HG02885 (cell line): Measurements from ENCODE around the gene STK40.
A peak's percentile ranks its signal among the peaks of the same experiment; 100 is the strongest.

ENCODE experiments used
- ATAC-seq: cut with Tn5 transposase; IDR thresholded peaks from one replicate; pipeline ENCODE4 v1.9.1; 2021; ENCODE audit warnings: mild to moderate bottlenecking; ENCODE audit not compliant: unreplicated experiment, poor library complexity

Gene STK40

DNA sequence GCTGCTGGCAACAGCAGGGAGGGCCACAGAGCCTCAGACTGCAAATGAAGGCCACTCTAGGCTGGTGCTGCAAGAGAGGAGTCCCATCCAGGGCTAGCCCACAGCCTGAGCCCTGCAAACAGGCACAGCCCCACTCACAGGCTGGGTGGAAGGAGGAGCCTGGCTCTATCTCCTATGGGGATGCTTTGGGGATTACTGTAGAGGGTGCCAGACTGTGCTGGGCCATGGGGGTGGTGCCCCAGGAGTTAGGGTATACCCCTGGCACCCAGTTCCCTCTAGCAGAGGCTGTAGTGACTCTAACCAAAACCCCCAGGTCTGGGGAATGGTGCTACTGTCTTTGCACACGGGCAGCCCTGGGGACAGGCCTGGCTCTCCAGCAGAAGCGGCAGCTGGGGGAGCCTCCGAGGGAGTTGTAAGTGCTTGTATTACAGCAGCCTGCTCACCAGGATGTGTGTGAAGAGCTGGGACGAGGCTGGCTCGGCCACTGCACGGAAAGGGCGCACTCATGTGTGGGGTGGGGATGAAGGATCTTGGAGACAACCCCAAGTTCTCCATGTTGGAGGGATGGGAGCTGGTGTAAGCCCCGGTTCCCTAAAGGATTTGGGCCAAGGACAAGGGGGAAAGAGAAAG lies 38.9 kb downstream of the STK40 start:
- ATAC-seq, result no peak

DNA sequence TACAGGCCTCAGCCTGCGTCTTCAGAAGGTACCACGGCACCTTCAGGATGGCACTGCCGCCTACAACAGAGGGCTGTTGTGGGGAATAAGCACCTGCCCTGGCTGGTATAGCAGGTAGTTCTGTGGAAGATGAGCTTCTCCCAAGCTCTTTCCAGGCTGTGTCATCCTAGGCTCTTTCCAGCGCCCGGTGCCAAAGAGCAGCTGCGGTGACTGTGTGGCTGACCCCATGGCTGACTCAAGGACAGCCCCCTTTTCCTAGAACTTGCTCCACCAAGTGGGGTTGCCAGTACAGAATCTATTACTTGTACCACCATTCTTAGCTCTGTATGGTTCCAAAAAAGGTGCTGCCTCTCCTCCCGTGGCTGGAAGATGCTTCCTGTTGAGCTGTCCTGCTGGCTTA lies 40.4 kb downstream of the STK40 start:
- no peak for ATAC-seq

DNA sequence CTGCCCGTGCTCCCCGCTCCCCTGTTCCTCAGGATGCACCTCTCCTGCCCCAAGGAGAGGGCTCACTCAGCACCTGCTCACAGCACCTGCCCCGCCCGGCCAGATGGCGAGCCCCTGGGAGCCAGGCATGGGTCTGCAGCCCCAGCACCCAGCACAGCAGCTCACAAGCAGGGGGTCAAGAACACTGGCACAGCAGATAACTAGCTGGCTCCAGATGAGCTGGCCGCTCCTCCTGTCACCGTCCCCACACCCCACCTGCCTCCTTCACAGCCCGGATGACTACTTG lies 41.4 kb downstream of the STK40 start:
- ATAC-seq, result no peak

DNA sequence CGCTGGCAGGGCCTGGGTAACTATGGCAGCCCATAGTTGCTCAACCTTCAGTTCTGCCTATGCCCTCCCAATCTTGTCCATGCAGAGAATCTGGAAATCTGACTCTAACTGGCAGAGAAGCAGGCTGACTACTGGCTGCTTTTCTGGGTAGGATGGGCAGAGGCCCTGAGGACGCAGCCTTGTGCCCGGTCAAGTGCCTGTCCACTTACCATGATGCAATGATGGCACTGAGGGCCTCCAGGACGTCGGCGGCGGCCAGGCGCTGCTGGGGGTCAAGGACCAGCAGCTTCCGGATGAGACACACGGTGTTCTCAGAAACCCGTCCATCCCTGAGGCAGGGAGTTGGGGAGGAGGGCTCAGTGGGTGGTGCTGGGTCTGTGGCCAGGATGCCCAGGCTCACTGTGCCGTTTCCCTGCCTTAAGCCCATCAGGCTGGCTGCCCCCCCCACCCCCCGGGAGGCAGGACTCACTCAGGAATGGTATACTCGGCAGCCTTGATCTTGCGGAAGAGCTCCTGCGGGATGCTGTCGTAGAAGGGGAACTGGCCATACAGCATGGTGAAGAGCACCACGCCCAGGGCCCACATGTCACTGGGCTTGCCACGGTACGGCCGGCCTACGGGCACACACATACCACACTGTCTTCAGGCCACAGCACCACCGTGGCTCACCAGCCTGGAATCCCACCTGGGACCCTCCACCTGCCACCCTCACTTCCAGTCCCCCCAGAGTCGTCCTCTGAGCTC lies 41.9 kb downstream of the STK40 start:
- ATAC-seq, result no peak

DNA sequence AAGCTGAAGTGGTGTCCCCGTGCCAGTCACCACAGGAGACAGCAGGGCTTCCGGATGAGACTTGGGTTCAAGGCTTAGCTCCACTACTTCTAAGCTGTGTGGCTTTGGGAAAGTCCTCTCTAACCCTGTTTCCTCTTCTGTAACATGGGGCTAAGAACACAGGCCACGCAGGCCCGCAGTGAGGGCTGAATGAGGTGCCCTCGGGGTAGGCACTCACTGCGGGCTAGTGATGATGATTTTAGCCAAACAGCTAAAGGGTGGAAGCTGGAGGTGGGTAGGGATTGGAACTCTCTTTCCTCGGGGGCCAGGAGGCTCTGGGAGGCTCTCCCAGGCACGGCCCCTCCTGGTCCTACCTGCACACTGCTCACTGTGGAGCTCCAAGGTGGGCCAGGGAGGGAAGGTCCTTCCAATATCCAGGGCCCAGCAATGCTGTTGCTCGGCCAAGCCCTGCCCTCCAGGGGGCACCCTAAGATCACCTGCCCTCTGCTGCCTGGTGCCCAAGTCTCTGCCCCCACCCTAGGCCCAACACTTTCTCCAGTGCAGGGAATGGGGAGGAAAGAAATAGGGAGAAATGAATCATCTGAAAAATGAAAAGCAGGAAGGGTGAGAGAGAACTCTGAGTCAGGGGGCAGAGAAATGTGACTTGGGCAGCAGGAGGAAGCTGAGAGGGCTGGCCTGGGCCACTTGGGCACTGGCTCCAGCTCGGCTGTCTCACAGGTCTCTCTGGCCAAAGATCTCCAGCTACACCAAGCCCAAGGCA lies 43.1 kb downstream of the STK40 start:
- no peak for ATAC-seq

DNA sequence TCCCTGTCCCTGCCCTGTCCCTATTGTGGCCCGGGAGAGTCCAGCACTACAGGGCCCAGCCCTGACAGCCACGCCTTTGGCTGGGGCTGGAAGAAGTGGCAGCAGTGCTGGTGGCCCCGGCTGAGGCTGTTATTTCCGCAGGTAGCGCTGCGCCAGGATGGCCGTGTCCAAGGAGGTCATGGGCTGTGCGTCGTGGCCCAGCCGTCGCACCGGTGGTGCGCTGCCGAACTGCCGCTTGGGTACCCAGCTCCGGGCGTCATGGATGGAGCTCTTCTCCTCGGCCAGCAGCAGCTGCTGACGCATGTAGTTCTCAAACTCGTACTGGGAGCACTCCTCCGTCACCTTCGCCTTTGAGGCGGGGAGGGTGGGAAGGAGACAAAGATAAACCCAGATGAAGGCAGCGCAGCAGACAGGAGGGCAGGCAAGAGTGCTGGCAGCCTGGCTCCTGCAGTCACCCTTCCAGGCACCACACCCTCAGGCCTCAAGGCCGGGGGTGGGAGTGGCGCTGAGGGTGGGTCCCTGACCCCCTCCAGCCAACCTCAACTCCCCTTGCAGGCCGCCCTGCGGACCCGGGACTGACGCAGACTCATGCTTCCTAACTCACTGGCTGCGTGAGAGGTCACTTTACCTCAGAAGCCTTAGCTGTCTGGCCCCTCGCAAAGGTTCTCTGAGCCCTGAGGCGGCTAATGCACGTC lies 44.0 kb downstream of the STK40 start:
- no peak for ATAC-seq

DNA sequence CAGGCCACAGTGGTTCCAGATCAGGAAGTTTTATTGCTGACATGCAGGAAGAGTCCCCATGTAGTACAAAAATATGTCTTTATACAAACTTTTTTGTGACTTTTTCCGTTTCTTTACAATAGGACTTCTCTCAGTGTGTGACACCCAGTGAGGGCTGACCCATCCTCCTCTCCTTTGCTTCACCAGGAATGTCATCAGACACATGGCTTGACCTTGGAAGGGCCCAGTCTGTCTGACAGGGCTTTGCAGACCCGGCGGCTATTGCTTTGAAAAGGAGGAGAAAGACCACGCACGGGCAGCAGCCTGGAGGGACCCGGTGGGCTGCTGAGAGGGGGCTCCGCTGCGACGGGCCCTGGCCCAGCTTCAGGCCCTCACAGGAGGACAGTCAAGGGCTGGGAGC lies 46.1 kb downstream of the STK40 start:
- no peak for ATAC-seq

DNA sequence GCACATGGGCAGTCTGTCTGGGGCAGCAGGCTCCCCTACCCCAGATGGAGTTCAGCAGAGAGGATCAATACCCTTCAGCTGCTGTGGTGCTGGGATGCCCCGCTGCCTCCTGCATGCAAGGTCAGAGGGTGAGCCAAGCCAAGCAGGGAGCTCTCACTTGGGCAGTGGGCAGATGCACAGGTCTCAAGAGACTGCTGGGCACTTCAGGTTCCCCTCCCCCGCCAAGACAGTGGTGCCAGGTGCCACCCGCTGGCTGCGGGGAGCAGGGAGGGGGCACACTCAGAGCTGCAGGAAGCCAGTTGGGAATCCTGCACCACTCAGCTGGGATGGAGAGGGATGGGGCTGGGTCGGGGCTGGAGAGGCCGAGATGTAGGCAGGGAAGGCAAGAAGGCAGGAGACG lies 46.5 kb downstream of the STK40 start:
- no peak for ATAC-seq

DNA sequence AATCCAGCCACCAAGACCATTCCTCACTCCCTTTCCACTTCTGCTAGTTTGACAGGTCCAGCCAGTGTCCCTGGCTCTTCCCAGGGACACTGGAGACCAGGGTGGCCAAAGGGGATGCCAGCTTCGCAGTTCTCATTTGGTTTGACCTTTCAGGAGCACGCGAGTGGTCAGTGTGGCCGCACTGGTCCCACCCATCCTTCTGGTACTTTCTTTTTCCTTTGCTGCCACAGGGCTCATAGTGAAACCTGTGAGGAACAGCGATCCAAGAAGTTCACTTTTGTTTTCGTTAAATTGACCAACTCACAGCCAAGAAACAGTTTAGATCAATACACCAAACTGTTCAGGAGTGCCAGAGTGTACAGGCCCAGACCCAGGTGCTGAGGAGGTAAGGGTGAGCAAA lies 47.9 kb downstream of the STK40 start:
- no peak for ATAC-seq

DNA sequence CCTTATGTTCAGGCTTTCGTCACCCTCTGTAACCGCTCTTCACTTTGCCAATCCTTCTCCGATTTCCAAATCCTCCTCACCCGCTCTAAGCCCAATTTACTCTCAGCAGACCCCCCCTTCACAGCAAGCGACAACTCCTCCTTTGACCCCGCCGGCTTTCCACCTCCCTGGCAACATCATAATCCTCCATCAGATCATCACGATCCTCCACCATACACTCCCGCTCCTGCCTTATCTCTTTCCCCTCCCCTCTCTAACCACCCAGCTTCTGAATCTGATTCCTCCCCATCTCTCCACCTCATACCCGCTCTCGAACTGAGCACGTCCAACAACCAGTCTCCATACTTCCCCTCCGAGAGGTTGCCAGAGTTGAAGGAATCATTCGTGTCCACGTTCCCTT lies 54.8 kb downstream of the STK40 start:
- ATAC-seq, result no peak

DNA sequence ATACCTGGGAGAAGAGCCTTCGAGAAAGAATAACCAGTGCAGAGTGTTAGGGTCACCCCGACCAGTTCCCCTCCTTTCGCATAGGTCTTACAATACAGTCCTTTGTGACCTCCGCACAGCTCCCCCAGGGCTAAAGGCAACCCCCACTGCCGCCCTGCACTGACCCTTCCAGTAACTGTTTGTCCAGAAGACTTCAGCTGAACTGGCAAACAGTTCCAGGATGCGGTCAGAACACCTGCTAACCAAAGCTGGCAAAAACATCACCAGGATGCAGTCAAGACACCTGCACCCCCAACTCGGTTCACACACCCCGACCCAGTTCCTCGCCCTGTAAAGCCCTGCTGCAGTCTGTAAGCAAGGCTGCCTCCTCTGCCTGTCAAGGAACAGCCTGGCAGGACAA lies 55.9 kb downstream of the STK40 start:
- ATAC-seq, result no peak

DNA sequence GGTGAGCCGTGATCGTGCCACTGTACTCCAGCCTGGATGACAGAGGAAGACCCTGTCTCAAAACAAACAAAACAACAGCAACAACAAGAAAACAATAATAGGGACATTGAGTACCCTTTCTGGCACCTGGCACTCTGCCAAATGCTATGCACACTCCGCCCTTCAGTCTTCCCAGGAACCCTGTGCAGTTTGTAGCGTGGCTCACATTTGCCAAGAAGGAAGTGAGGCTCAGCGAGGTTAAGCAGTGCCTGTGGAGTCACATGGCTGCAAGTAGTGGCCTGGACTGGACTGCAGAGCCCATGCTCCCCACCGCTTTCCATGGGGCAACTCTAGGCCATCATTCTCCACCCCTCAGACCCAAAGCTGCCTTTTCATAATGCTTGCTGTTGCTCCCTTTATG lies 57.0 kb downstream of the STK40 start:
- ATAC-seq, result no peak

DNA sequence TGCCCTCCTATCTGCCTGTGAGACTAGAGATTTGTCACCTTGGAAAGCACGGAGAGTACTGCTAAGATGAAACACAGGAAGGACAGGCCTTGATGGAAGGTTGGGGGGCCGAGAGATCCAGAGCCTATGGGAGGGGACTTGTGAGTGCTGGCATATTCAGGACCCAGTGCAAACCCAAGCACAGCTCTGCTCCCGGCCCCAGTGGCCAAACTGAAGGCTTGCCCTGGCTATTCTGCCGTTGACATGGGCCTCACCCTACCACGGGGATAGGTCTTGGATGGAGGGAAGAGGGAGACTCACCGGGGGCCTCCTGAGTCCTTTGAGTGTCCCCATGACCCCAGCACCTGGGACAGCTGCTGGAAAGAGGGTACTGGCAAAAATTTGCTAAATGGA lies 57.6 kb downstream of the STK40 start:
- no peak for ATAC-seq

DNA sequence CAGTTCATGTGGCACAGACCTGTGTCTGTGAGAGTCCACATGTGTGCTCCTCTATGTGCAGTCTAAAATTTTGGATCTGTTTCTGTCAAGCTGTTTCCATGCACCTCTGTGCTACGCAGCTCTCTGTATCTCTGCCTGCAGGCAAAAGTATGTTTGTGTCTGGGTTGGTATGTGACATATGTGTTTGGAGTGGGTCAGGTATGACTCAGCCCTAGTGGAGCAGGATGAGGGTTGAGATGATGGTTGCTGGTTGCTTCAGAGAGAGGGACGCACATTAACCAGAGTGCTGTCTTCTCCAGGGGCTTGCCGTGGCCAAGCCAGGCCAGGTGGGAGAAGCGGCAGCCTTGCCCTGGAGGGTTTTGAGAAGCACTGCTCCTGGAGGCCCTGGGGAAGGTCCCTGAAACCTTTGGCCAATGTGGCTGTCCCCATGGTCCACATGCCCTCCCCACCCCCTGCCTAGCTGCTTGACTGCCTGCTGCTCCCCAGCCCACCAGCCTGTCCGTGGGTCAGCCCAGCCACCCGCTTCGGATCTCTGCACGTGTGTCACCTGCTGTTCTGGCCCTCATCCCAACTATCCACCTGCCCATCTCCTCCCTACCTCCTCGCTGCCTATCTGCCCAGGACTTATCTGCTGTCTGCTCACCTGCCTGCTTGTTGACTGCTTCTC lies 58.2 kb downstream of the STK40 start:
- ATAC-seq, result no peak

DNA sequence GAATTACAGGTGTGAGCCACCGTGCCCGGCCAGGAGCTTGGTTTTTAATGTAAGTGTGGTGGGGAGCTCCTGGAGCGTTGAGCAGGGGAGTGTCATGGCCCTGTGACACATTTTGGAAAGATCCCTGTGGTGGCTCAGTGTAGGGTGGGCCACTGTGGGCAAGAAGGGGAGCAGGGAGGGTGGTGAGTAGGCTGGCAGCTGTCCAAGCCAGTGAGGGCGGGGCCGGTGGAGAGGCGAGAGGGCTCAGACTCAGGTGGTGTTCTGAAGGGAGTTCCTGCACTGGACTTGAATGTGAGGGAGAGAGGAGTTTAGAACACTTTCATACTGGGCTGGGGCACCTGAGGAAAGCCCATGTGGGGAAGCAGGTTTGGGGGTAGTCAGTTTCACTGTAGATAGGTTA lies 59.2 kb downstream of the STK40 start:
- no peak for ATAC-seq

DNA sequence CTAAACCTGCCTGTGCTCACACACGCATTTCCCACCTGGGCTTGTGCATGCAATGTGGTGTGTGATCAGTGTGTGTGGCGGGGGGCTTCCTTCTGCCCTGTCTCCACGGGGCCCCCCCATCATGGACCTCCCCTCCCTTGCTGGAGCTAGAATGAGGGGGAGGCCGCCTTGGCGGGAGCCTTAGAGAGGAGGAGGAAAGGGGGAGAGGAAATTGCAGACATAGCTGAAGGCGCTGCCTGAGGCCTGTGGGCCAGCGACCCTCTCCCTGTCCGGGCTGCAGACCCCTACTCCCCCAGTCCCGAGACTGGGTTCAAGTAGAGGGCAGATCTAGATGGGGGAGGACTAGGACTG lies 61.4 kb downstream of the STK40 start:
- ATAC-seq, result no peak

DNA sequence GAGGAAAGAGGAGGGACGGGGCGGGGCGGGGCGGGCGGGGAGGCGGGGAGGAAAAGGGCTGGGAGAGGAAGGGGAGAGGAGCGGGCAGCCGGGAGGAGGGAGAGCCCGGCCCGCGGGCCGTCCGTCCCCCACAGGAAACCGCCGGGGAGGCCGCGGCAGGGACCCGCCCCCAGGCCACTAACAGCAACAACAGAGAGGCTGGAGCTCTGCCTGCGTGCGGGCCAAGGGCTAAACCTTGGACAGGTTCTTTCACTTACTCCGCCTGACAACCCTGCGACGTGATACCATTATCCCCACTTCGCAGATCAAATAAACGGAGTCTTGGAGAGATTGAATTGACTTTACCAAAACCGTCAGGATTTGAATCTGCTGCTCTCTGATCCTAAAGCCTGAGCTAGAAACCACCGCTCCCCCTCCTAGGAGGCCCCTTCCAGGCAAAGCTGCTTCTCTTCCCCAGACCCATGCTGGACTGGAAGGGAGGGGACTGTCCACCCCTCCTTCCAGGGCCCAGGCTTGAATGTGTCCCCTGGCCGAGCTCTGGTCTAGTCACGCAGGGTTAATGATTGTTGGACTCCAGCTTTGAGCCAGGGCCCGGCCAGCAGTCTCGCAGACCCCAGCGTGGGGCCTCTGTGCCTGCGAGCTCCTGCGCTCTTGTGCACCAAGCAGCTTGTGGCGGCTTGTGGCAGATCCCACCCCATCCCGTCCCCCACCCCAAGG lies 61.9 kb downstream of the STK40 start, which contains the start of gene EVA1B:
EVA1B (minus strand) TSS at position 10 of the 717 bp plus-strand sequence. CDS start 608 bp downstream, outside the sequence.
- ATAC-seq, result peak; percentile 39

DNA sequence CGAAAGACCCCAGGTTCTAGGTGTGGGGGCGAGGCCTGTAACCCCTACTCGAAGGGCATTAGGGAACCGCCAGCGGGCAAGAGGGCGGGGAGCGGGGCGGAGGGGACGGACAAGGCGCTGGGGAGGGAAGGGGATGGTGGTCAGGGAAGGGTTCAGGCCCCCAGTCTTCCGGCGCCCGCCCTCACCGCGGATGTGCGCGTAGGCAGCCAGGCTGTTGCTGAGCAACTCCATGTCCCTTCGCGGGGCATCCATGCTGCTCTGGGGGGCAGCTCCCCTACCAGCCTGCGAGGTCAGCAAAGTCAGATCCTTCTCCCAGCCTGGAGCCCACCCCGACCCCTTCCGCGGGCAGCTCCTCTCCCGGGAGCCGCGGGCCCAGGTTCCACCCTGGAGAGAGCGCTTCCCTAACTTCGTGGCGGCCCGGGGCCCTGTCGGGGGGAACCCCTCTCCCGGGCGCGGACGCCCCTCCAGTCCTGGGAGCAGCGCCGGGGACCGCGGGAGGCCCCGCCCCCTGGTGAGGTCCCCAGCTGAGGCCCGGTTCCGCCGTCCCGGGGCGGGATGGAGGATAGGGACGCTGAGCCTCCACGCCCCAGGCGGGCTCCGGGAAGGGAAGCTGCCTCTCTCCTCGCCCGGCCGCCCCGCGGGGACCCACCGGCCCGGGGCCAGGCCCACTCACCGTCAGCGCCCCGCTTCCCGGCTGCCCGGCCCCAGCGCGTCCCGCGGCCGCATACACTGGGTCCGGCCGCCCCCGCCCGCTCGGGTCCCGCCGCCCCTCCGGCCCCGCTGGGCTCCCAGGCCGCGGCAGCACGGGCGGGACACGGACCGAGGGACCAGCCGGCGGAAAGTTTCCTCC lies 62.7 kb downstream of the STK40 start:
- ATAC-seq, result peak; percentile 27
